ENCODE results near the gene TBX4. TPM values are rescaled to one million over a fixed set of nuclear protein-coding genes. Genes with fewer than 3 reads are reported as not detected.

Gene TBX4
- total and polyA plus RNA-seq, 2 of the 13 experiments (the other 11 are each of a cell fraction or from before 2014, with no cell fraction given), result 0.11 to 1.1 TPM

DNA sequence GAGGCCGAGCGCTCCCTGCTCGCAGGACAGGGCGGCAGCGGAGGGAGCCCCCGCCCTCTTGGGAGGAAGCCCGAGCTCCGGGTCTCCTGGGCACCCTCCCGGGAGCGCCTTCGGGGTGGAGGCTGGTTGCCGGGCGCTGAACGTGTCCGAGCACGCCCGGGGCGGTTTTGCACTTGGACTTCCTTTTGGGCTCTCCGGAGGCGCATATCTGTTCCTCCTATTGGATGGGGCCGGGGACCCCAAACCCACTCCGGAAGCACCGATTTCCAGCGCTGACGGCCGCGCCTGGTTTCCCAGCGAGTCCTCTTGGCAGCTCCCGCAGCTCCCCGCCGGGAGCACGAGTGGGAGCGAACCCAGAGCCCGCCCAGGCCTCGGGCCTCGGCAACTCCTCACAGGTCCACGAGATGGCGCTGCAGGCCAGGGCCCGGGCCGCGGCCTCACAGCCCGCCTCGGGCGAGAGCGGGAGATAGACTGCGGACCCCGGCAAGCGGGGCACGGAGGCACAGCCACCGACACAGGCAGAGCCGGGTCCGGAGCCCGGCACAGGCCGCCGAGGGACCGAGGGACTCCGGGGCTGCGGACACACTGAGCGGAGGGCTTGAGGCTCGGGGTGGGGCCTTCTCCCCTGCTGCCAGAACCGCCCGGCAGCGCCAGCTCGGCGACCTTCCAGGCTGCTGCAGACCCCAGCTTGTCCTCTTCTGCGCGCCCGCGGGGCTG lies 39.9 kb upstream of the TBX4 start (continued):
- TF ChIP-seq, protein P1, sequence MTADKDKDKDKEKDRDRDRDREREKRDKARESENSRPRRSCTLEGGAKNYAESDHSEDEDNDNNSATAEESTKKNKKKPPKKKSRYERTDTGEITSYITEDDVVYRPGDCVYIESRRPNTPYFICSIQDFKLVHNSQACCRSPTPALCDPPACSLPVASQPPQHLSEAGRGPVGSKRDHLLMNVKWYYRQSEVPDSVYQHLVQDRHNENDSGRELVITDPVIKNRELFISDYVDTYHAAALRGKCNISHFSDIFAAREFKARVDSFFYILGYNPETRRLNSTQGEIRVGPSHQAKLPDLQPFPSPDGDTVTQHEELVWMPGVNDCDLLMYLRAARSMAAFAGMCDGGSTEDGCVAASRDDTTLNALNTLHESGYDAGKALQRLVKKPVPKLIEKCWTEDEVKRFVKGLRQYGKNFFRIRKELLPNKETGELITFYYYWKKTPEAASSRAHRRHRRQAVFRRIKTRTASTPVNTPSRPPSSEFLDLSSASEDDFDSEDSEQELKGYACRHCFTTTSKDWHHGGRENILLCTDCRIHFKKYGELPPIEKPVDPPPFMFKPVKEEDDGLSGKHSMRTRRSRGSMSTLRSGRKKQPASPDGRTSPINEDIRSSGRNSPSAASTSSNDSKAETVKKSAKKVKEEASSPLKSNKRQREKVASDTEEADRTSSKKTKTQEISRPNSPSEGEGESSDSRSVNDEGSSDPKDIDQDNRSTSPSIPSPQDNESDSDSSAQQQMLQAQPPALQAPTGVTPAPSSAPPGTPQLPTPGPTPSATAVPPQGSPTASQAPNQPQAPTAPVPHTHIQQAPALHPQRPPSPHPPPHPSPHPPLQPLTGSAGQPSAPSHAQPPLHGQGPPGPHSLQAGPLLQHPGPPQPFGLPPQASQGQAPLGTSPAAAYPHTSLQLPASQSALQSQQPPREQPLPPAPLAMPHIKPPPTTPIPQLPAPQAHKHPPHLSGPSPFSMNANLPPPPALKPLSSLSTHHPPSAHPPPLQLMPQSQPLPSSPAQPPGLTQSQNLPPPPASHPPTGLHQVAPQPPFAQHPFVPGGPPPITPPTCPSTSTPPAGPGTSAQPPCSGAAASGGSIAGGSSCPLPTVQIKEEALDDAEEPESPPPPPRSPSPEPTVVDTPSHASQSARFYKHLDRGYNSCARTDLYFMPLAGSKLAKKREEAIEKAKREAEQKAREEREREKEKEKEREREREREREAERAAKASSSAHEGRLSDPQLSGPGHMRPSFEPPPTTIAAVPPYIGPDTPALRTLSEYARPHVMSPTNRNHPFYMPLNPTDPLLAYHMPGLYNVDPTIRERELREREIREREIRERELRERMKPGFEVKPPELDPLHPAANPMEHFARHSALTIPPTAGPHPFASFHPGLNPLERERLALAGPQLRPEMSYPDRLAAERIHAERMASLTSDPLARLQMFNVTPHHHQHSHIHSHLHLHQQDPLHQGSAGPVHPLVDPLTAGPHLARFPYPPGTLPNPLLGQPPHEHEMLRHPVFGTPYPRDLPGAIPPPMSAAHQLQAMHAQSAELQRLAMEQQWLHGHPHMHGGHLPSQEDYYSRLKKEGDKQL (CRISPR knock-in tag; IDR thresholded peaks at IDR 0.05; ENCODE audit: low read depth), result peak; percentile 37; the same call in 1 of the 2 replicates
- TF ChIP-seq, protein P2, sequence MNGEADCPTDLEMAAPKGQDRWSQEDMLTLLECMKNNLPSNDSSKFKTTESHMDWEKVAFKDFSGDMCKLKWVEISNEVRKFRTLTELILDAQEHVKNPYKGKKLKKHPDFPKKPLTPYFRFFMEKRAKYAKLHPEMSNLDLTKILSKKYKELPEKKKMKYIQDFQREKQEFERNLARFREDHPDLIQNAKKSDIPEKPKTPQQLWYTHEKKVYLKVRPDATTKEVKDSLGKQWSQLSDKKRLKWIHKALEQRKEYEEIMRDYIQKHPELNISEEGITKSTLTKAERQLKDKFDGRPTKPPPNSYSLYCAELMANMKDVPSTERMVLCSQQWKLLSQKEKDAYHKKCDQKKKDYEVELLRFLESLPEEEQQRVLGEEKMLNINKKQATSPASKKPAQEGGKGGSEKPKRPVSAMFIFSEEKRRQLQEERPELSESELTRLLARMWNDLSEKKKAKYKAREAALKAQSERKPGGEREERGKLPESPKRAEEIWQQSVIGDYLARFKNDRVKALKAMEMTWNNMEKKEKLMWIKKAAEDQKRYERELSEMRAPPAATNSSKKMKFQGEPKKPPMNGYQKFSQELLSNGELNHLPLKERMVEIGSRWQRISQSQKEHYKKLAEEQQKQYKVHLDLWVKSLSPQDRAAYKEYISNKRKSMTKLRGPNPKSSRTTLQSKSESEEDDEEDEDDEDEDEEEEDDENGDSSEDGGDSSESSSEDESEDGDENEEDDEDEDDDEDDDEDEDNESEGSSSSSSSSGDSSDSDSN (CRISPR knock-in tag; IDR thresholded peaks at IDR 0.05), result peak; percentile 100
- TF ChIP-seq SMARCC2 (IDR thresholded peaks at IDR 0.05) (no peak), KLF16 (CRISPR knock-in tag; IDR thresholded peaks at IDR 0.05) (peak in 1 of 2 experiments; percentile 91; a peak in 1 of 4 replicates), ZSCAN9 (CRISPR knock-in tag; IDR thresholded peaks at IDR 0.05; ENCODE audit: borderline replicate concordance) (peak; percentile 67; the same call in 1 of the 2 replicates), TOPORS (CRISPR knock-in tag; IDR thresholded peaks at IDR 0.05) (no peak), NR3C1 (CRISPR knock-in tag; IDR thresholded peaks at IDR 0.05) (peak; percentile 47; the same call in 1 of the 2 replicates), ZNF12 (CRISPR knock-in tag; IDR thresholded peaks at IDR 0.05) (0 out of 2 replicates have a peak, but pooled peaks have one; percentile 9), POGZ (CRISPR knock-in tag; IDR thresholded peaks at IDR 0.05) (peak; percentile 39), CEBPB (IDR thresholded peaks at IDR 0.05; ENCODE audit: borderline replicate concordance, low read depth, low read length) (no peak), SNRNP70 (IDR thresholded peaks at IDR 0.05; ENCODE audit: low read depth, low read length) (no peak; the same call in 1 of the 2 replicates)
- TF ChIP-seq, protein P3, sequence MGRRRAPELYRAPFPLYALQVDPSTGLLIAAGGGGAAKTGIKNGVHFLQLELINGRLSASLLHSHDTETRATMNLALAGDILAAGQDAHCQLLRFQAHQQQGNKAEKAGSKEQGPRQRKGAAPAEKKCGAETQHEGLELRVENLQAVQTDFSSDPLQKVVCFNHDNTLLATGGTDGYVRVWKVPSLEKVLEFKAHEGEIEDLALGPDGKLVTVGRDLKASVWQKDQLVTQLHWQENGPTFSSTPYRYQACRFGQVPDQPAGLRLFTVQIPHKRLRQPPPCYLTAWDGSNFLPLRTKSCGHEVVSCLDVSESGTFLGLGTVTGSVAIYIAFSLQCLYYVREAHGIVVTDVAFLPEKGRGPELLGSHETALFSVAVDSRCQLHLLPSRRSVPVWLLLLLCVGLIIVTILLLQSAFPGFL (CRISPR knock-in tag; IDR thresholded peaks at IDR 0.05), result no peak; the same call in 1 of the 2 replicates
- TF ChIP-seq, protein P4, sequence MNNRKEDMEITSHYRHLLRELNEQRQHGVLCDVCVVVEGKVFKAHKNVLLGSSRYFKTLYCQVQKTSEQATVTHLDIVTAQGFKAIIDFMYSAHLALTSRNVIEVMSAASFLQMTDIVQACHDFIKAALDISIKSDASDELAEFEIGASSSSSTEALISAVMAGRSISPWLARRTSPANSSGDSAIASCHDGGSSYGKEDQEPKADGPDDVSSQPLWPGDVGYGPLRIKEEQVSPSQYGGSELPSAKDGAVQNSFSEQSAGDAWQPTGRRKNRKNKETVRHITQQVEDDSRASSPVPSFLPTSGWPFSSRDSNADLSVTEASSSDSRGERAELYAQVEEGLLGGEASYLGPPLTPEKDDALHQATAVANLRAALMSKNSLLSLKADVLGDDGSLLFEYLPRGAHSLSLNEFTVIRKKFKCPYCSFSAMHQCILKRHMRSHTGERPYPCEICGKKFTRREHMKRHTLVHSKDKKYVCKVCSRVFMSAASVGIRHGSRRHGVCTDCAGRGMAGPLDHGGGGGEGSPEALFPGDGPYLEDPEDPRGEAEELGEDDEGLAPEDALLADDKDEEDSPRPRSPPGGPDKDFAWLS (CRISPR knock-in tag; IDR thresholded peaks at IDR 0.05; ENCODE audit: borderline replicate concordance), result peak; percentile 49; the same call in 1 of the 2 replicates
- TF ChIP-seq, protein P5, sequence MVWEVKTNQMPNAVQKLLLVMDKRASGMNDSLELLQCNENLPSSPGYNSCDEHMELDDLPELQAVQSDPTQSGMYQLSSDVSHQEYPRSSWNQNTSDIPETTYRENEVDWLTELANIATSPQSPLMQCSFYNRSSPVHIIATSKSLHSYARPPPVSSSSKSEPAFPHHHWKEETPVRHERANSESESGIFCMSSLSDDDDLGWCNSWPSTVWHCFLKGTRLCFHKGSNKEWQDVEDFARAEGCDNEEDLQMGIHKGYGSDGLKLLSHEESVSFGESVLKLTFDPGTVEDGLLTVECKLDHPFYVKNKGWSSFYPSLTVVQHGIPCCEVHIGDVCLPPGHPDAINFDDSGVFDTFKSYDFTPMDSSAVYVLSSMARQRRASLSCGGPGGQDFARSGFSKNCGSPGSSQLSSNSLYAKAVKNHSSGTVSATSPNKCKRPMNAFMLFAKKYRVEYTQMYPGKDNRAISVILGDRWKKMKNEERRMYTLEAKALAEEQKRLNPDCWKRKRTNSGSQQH (CRISPR knock-in tag; IDR thresholded peaks at IDR 0.05; ENCODE audit: low read depth), result no peak
- TF ChIP-seq, protein P6, sequence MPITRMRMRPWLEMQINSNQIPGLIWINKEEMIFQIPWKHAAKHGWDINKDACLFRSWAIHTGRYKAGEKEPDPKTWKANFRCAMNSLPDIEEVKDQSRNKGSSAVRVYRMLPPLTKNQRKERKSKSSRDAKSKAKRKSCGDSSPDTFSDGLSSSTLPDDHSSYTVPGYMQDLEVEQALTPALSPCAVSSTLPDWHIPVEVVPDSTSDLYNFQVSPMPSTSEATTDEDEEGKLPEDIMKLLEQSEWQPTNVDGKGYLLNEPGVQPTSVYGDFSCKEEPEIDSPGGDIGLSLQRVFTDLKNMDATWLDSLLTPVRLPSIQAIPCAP (CRISPR knock-in tag; IDR thresholded peaks at IDR 0.05; ENCODE audit: low read depth), result no peak

Data from HepG2 (cell line).